VCaP (cell line): ENCODE results near the gene PIGL.
"Not testable (repeated sequence)": the region's sequence is repeated elsewhere in the genome, so short reads cannot be mapped to it uniquely, and the experiment has no call there.

ENCODE experiments used
- H3K27ac ChIP-seq: fragments of 450-650 bp; 2 replicates; pipeline ENCODE4 v1.5.1; 2017
- CTCF ChIP-seq: fragments of 450-650 bp; conservative IDR thresholded peaks from 2 replicates; pipeline ENCODE4 v1.5.1; 2017; ENCODE audit warnings: mild to moderate bottlenecking, moderate library complexity

The PIGL gene

DNA sequence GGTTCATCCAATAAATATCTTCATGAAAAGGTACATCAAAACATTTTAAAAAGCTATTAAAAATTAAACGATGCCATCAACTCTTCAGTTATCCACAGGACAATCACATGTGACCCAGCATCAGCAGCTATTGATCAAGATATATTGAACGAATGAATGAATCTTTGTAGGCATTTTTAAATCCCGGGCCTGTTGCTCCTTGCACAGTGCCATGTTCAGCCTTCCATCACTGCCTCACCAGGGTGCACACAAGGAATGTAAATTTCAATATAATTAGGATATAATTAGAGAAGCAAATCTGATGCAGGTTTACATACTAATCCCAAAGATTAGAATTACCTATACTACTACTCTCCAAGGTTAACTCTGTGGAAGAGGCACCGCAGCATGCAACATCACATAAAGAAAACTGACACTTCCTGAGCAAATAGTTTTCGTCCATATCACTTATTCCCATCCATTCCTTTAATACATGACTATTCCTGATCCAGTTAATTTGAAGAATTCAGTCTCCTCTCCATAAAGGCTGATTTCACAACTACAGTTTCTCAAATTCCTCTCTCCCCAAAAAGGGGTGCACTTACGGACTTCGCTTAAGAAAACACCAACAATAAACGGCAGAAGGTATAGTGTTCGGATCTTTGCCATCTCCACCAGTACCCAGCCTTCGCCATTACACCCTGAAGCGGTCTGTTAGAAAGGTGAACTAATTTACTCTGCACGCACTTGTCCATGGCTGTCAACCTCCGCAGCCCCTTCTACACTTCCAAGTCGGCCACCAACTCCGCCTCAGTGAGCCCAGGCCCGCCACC, 2.6 kb upstream of the PIGL start:
- no peak for TF ChIP-seq CTCF
- H3K27ac ChIP-seq = peak overlapping the region; percentile 98

- TF ChIP-seq CTCF = no peak
- H3K27ac ChIP-seq = peak overlapping the region; percentile 98
Observed at GRCh38 chr17:16215002-16215272, 2.1 kb upstream of the PIGL start.

GRCh38 chr17:16215273-16215964, 1.6 kb upstream of the PIGL start, which contains the start of gene NCOR1:
TSS of gene NCOR1 (minus strand) at chr17:16215534. CDS start at chr17:16194569, 20,965 bp downstream.
- peak within 1 kb of the TSS; percentile 98 for H3K27ac ChIP-seq
- peak; percentile 41 for TF ChIP-seq CTCF

DNA sequence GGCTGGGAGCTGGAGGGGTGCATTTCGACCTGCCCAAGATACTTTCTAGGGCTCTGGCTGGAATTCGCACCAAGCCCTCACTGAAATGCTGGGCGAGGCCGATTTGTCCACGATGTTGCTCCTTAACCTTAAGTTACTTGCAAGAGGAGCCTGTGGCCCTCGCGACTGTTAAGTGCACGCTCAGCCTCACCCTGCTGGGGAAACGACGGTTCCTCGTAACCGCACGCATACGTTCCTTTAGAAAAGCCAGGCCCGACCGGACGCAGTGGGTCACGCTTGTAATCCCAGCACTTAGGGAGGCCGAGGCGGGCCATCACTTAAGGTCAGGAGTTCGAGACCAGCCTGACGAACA, 1.1 kb upstream of the PIGL start:
- peak overlapping the region; percentile 98 for H3K27ac ChIP-seq
- no peak for TF ChIP-seq CTCF

DNA sequence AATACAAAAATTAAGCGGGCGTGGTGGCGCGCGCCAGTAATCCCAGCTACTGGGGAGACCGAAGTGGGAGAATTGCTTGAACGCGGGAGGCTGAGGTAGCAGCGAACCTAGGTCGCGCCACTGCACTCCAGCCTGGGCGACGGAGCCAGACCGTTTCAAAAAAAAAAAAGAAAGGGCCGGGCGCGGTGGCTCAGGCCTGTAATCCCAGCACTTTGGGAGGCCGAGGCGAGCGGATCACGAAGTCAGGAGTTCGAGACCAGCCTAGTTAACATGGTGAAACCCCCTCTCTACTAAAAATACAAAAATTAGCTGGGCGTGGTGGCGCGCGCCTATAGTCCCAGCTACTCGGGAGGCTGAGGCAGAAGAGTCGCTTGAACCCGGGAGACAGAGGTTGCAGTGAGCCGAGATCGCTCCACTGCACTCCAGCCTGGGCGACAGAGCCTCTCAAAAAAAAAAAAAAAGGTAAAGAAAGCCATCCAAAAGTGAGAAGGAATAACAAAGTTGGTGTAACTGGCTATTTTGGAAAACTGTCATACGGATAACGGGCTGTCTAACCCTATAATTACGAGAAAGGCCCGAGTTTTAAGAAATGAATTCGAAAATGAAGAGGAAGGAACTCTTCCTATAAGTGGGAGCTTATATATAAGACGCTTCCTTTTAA, 539 bp upstream of the PIGL start:
- H3K27ac ChIP-seq = peak overlapping the region; percentile 98

GRCh38 chr17:16222406-16222805, 5.4 kb downstream of the PIGL start:
- H3K27ac ChIP-seq = no peak overlapping the region
- TF ChIP-seq CTCF = no peak

- not testable (repeated sequence) for H3K27ac ChIP-seq
Observed at GRCh38 chr17:16229912-16230561, 13.0 kb downstream of the PIGL start.

DNA sequence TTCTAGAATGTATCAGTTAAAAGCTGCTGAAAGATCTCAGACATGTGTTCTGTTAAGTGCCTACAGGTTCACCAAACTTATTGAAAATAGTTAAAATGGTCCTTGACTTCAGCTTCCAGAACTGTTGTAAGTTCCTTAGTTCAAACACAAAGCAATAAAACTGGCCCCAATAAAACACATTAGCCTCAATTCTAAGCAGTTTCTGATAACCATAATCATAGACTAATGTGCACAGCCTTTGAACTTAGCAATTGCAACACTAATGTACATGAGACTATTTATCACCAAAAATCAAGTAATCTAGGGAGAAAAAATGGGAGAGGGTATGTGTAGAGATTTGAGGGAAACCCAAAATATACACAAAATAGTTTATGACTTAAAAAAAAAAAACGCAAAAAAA, 15.4 kb downstream of the PIGL start:
- H3K27ac ChIP-seq = no peak overlapping the region
- TF ChIP-seq CTCF = no peak
